Measurements from ENCODE around the gene ZMYM5. TPM values are rescaled to one million over a fixed set of nuclear protein-coding genes. Genes with fewer than 3 reads are reported as not detected.

ZMYM5 gene
- total and polyA plus RNA-seq, 2 of the 13 experiments (the other 11 are each of a cell fraction or from before 2014, with no cell fraction given), result 7.8 to 9.4 TPM

GRCh38 chr13:19862481-19863313 is 752 bp downstream of the ZMYM5 start (continued):
- no peak for TF ChIP-seq SMARCE1 (IDR thresholded peaks at IDR 0.05; ENCODE audit: borderline replicate concordance)

- peak overlapping the region; percentile 72 for H3K9ac ChIP-seq (ENCODE audit: insufficient read depth, low read depth, low read length)
- H3K4me1 ChIP-seq (ENCODE audit: insufficient read depth, low read length), result peaks cover 21% of the 10 kb centered on the region
- no peaks in the 10 kb centered on the region for H3K9me3 ChIP-seq (ENCODE audit: low read length)
- no peak overlapping the region for H2AFZ ChIP-seq (ENCODE audit: low read length)
- WGBS (ENCODE audit: low lambda C conversion rate), result 4% methylated on average over 4 of the region's 4 CpGs
- peak overlapping the region; percentile 81 to 86 (median 82) for H3K4me3 ChIP-seq (replicated peaks in 1 of 3; ENCODE audit: insufficient read depth in 1 of 3, low read depth in 2 of 3, low read length in 3 of 3)
- H3K4me2 ChIP-seq (ENCODE audit: low read depth, low read length), result peak overlapping the region; percentile 76
- ChIA-PET CTCF (ENCODE audit: low intra/inter-chr PET ratio, low total read pairs) (no interaction called here), POLR2A (no interaction called here)
- H4K20me1 ChIP-seq (ENCODE audit: insufficient read depth, low read length), result peaks cover 5% of the 10 kb centered on the region; the same call in 1 of the 2 replicates
- TF ChIP-seq RFX3 (CRISPR knock-in tag; IDR thresholded peaks at IDR 0.05) (no peak), KLF13 (CRISPR knock-in tag; IDR thresholded peaks at IDR 0.05) (no peak), ZNF234 (CRISPR knock-in tag; conservative IDR thresholded peaks at IDR 0.05) (no peak), ZNF362 (CRISPR knock-in tag; IDR thresholded peaks at IDR 0.05; ENCODE audit: borderline replicate concordance) (no peak), ZNF468 (CRISPR knock-in tag; IDR thresholded peaks at IDR 0.05) (no peak), NFATC3 (CRISPR knock-in tag; IDR thresholded peaks at IDR 0.05) (no peak), MEIS2 (CRISPR knock-in tag; IDR thresholded peaks at IDR 0.05) (no peak), THYN1 (CRISPR knock-in tag; IDR thresholded peaks at IDR 0.05; ENCODE audit: borderline replicate concordance, low read depth) (no peak), ZNF329 (CRISPR knock-in tag; IDR thresholded peaks at IDR 0.05; ENCODE audit: low read depth) (no peak), SALL2 (CRISPR knock-in tag; IDR thresholded peaks at IDR 0.05) (no peak), ZFP36L1 (CRISPR knock-in tag; IDR thresholded peaks at IDR 0.05) (no peak), ARNT2 (CRISPR knock-in tag; IDR thresholded peaks at IDR 0.05; ENCODE audit: low read depth) (no peak), TEF (CRISPR knock-in tag; IDR thresholded peaks at IDR 0.05) (no peak), ZNF274 (CRISPR knock-in tag; IDR thresholded peaks at IDR 0.05) (no peak), RARA (CRISPR knock-in tag; IDR thresholded peaks at IDR 0.05) (no peak), MTF2 (CRISPR knock-in tag; IDR thresholded peaks at IDR 0.05; ENCODE audit: borderline replicate concordance) (no peak), SMAD3 (CRISPR knock-in tag; IDR thresholded peaks at IDR 0.05) (no peak)
- intact Hi-C loops (cut with micrococcal nuclease; ENCODE audit: unreplicated experiment), result loop anchor here (2.0 to 5.0 kb wide), 2 partner anchors 79 to 101 kb away; partner anchors contain the start of gene PSPC1
- ATAC-seq, result no peak
- no TSS peak for BruUV-seq (replicated peaks)
- no peak for DNase-seq (ENCODE audit: low spot score)
- in situ Hi-C loops (cut with HindIII; ENCODE audit: extremely low pct_ligation_motif_present, low pct_unique_long_range_greater_than_20kb), result no loop called here
- no peaks in the 10 kb centered on the region; a peak in 1 of 5 replicates for H3K27me3 ChIP-seq (ENCODE audit: control insufficient read depth in 1 of 2, insufficient read depth in 2 of 2, low read length in 2 of 2)
- H3K36me3 ChIP-seq (replicated peaks in 1 of 2; ENCODE audit: control insufficient read depth in 1 of 2, insufficient read depth in 2 of 2, low read length in 2 of 2), result no peaks in the 10 kb centered on the region; a peak in 2 of 5 replicates
- peak overlapping the region; percentile 87 for H3K27ac ChIP-seq (ENCODE audit: extremely low read length, insufficient read depth, low read length)
- no peak for FAIRE-seq
- peaks cover 26% of the 10 kb centered on the region for H3K79me2 ChIP-seq (ENCODE audit: insufficient read depth, low read length)
These were observed 1.7 kb downstream of the ZMYM5 start for GRCh38 chr13:19861762-19862161.

Data from HepG2 (cell line).